GF-D8 (cell line): ENCODE measurements around the gene SLC2A10.

Source experiments
- DNase-seq: peaks from one replicate; lab custom pipeline; 2025; lab: John Stamatoyannopoulos, UW

Gene SLC2A10

DNA sequence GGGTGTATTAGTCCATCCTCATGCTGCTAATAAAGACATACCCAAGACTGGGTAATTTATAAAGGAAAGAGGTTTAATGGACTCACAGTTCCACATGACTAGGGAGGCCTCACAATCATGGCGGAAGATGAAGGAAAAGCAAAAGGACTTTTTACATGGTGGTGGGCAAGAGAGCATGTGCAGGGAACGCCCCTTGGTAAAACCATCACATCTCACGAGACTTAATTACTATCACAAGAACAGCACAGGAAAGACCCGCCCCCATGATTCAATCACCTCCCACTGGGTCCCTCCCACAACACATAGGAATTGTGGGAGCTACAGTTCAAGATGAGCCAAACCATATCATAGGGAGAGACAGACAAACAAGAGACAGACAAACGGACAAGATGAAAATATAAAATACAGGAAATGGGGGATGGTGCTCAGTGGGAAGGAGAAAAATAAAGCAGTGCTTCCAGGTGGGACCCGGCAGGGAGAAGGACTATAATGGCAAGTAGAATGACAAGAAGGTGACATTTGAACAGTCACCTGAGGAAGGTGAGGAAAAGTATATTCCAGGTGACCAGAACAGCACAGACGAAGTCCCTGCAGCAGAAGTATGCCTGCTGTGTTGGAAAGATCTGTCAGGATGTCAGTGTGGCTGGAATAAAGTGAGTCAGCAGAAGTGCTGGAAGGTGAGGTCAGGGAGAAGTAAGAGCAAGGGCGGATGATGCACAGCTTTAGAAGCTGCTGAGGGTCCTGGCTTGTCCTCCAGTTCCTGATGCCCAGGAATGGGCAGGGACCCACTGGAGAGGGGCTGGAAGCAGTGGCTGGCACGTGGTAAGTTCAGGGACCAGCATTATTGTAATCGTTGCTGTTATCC, 61.1 kb downstream of the SLC2A10 start:
- DNase-seq, result no peak

- no peak for DNase-seq
Measured at GRCh38 chr20:46771195-46771588, 61.7 kb downstream of the SLC2A10 start.

- DNase-seq, result no peak
Measured at GRCh38 chr20:46772901-46773300, 63.5 kb downstream of the SLC2A10 start.

GRCh38 chr20:46773680-46774079, 64.2 kb downstream of the SLC2A10 start:
- DNase-seq, result no peak

DNA sequence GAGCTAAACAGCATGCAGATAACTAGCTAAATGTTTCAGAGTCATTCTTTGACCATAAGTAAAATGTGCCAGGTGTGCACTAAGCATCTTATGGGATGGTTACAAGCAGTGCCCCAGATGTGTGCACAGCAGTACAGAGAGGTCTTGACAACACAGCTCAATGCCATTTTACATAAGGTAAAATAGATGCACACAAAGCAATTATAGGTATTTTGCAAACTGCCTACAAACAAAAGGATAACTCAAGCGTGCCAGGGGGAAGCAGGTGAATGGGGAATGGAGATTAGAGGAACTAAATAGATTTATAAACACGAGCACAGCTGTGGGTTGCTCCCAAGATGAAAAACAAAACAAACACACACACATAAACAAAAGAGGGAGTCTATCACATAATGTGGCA, 64.8 kb downstream of the SLC2A10 start:
- DNase-seq, result no peak

DNA sequence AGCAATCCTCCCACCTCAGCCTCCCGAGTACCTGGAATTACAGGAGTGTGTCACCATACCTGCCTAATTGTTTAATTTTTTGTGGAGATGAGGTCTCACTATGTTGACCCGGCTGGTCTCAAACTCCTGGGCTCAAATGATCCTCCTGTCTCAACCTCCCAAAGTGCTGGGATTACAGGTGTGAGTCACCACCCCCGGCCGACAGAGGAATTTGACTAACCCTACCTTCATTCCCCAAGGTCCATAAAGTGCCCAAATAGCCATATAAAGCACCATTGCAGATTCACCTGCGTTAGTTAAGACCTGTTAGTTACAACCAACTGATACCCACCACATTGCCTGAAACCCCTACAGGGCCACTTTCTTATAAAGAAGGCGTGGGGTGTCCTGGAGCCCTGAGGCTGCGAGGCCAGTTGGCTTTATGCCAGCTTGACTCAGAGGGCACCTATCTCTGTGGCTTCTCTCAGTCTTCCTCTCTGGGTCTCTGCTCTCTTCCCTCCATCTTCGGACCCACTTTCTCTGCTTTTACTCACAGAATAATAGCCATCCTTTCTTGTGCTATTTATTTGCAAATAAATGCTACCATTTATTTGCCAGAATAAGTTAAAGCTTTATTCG, 65.6 kb downstream of the SLC2A10 start:
- DNase-seq, result no peak

GRCh38 chr20:46775806-46776205, 66.4 kb downstream of the SLC2A10 start:
- no peak for DNase-seq

- no peak for DNase-seq
Measured at GRCh38 chr20:46777331-46777730, 67.9 kb downstream of the SLC2A10 start.

- DNase-seq, result no peak
Measured at GRCh38 chr20:46779831-46780230, 70.4 kb downstream of the SLC2A10 start.

GRCh38 chr20:46784436-46785127, 75.1 kb downstream of the SLC2A10 start:
- DNase-seq, result no peak
